Measurements from ENCODE around the gene FBXL7. TPM values are rescaled to one million over a fixed set of nuclear protein-coding genes. Genes with fewer than 3 reads are reported as not detected.

FBXL7 gene
- total RNA-seq, 1 donor from 2014 or later, result not detected

DNA sequence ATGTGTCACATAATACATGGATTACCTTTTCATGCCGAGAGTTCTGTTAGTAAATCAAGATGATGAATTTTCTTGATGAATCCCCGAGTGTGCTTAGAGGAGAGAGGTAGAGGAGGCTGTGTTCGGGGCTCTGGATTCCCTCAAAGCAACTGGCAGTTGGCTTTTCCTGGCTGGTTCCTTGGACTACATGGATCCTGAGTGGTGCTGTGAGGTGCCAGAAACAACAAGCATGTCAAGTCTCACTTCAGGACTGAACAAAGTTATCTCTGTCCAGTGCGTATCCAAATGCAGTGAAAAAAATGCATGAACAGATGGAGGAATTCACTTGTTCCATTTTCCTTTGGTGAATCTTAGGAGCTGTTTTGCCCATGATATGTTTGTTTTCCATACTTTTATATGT is 231.7 kb downstream of the FBXL7 start:
- Mint-ChIP-seq H3K4me3 (ENCODE audit: low read depth) (no peak overlapping the region), H3K27ac (no peak overlapping the region), H3K9me3 (peaks cover 35% of the 10 kb centered on the region), H3K4me1 (ENCODE audit: low read depth) (no peaks in the 10 kb centered on the region), H3K27me3 (ENCODE audit: low read depth) (no peaks in the 10 kb centered on the region), H3K36me3 (ENCODE audit: low read depth) (no peaks in the 10 kb centered on the region)
- intact Hi-C loops (cut with micrococcal nuclease), result no loop called here
- DNase-seq (ENCODE audit: low spot score), result no peak

DNA sequence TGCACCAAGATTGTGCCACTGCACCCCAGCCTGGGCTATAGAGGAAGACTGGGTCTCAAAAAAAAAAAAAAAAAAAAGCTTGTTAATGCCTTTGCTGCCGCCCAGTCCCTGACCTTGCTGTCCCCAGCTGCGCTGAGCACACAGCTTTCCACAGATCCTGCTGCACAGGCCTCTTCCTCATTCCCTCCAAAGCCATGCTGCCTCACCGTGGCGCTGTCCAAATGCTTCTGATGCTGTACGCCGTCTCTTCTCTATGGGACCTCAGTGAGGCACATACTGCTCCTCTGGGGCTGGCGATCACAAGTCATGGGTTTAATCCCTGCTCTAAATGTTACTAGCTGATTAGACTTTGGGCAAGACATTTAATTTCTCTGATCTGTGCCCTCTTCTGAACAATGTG is 234.1 kb downstream of the FBXL7 start:
- Mint-ChIP-seq H3K9me3 (peaks cover 30% of the 10 kb centered on the region), H3K4me3 (ENCODE audit: low read depth) (no peak overlapping the region), H3K27ac (no peak overlapping the region), H3K27me3 (ENCODE audit: low read depth) (no peaks in the 10 kb centered on the region), H3K36me3 (ENCODE audit: low read depth) (no peaks in the 10 kb centered on the region), H3K4me1 (ENCODE audit: low read depth) (no peaks in the 10 kb centered on the region)
- no peak for DNase-seq (ENCODE audit: low spot score)
- intact Hi-C loops (cut with micrococcal nuclease), result no loop called here

DNA sequence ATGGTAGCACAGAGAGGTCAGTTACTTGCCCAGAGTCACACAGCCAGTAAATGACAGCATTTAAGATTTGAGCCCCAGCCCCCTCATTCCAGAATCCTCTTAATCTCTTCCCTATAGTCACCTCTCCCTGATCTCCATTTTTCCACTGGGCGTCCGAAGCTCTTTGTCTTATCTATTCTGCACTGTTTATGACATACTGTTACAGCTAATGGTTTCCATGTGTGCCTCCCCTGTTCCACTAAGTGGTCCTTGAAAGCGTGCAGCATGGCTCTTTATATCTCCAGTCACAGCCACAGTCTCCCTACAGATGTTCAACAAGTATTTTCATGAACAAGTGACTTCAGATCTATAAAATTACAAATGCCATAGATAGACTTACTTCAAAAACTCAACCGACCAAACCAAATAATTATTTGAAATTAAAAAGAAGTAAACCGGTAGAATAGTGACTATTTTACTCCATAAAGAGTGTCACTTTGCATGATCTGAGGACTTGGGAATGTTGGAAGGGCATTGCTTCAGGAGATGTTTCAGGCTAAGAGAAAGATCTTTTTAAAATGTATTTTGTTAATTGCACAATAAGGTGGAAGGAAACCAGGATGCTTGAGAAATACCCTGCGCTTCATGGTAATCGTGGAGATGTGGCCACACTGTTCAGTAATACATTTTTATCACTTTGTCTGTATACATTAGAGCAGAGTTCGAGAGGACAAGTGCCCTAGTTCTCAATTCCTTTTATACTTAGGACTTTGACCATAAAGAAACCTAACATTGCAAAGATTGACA is 237.2 kb downstream of the FBXL7 start:
- peaks cover 22% of the 10 kb centered on the region for H3K9me3 Mint-ChIP-seq
- H3K36me3 Mint-ChIP-seq (ENCODE audit: low read depth), result no peaks in the 10 kb centered on the region
- H3K27ac Mint-ChIP-seq, result no peak overlapping the region
- no peak overlapping the region for H3K4me3 Mint-ChIP-seq (ENCODE audit: low read depth)
- no peak for DNase-seq (ENCODE audit: low spot score)
- H3K4me1 Mint-ChIP-seq (ENCODE audit: low read depth), result no peaks in the 10 kb centered on the region
- intact Hi-C loops (cut with micrococcal nuclease), result no loop called here
- H3K27me3 Mint-ChIP-seq (ENCODE audit: low read depth), result no peaks in the 10 kb centered on the region

DNA sequence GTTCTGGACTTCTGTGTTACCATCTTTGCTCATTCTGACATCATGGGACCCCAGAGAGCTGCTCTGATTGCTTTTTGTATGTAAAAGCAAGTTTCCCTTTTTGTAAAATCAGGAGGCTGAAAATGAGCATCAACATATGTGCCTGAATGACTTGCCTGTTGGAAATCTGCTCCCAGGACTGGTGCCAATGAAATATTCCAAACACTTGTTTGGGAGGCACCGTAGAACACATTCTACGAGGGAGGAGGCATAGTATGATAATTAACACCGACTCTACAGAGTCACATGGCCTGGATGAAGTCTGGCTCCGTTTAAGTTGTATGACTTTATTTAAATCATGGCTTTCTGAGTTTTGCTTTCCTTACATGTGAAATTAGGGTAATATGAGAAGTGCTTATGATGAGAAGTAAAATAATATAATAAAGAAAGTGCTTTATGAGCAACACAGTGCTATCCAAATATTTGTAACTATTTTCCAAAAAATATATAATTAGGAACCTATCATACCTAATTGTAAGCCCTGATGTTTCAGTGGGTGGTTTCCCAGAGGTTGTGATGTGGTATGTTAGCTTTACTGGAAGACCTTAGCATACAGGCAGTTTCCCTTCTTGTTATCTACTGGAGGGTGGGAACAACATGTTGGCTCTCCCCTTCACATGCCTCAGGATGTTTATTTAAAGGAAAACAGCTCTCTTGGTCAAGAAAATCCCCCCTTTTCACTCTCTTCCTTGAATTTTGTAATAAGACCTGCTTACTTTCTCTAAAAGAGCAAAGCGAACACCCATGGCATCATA is 238.1 kb downstream of the FBXL7 start:
- intact Hi-C loops (cut with micrococcal nuclease), result no loop called here
- Mint-ChIP-seq H3K36me3 (ENCODE audit: low read depth) (no peaks in the 10 kb centered on the region), H3K4me3 (ENCODE audit: low read depth) (no peak overlapping the region), H3K4me1 (ENCODE audit: low read depth) (no peaks in the 10 kb centered on the region), H3K27me3 (ENCODE audit: low read depth) (no peaks in the 10 kb centered on the region), H3K9me3 (peaks cover 29% of the 10 kb centered on the region), H3K27ac (no peak overlapping the region)
- no peak for DNase-seq (ENCODE audit: low spot score)

DNA sequence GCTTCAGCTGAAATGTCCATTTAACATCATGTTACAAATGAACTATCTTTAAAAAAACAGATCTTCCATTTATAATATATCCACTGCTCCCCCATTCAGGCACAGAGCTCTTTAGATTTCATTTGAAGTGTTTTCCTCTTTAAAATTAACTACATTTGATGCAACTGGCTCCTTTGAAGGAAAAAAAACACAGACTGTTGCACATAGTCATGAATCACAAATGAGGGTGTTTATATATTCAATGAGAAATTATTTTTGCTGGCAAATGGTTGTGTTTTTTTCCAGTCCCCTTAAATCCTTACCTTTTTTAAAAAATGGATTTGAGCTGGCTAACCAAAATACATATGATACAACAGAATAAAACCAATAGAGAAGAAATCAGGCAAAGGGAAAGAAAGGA is 240.4 kb downstream of the FBXL7 start:
- no peaks in the 10 kb centered on the region for H3K27me3 Mint-ChIP-seq (ENCODE audit: low read depth)
- H3K9me3 Mint-ChIP-seq, result peaks cover 34% of the 10 kb centered on the region
- H3K27ac Mint-ChIP-seq, result no peak overlapping the region
- DNase-seq (ENCODE audit: low spot score), result no peak
- H3K4me1 Mint-ChIP-seq (ENCODE audit: low read depth), result no peaks in the 10 kb centered on the region
- no peak overlapping the region for H3K4me3 Mint-ChIP-seq (ENCODE audit: low read depth)
- intact Hi-C loops (cut with micrococcal nuclease), result no loop called here
- no peaks in the 10 kb centered on the region for H3K36me3 Mint-ChIP-seq (ENCODE audit: low read depth)

DNA sequence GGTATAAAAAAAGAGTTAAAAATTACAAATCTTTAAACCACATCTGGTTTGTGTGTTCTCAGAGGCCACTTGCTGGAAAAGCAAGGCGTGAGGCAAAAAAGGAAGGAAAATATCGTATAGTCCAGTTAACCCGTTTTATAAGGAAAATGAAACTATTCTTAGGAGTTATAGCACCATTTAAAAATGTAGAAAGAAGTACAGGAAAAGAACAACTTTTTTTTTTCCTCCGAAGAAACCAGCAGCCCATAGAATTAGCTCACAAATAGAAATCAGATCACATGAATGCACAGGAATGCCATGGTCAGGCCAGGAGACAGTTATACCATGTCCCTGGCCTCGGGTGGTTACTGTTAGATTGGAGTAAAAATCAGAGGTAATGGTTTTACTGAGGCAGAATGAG is 241.6 kb downstream of the FBXL7 start:
- intact Hi-C loops (cut with micrococcal nuclease), result no loop called here
- Mint-ChIP-seq H3K36me3 (ENCODE audit: low read depth) (no peaks in the 10 kb centered on the region), H3K4me3 (ENCODE audit: low read depth) (no peak overlapping the region), H3K4me1 (ENCODE audit: low read depth) (no peaks in the 10 kb centered on the region), H3K9me3 (peaks cover 41% of the 10 kb centered on the region), H3K27me3 (ENCODE audit: low read depth) (no peaks in the 10 kb centered on the region), H3K27ac (no peak overlapping the region)
- no peak for DNase-seq (ENCODE audit: low spot score)

DNA sequence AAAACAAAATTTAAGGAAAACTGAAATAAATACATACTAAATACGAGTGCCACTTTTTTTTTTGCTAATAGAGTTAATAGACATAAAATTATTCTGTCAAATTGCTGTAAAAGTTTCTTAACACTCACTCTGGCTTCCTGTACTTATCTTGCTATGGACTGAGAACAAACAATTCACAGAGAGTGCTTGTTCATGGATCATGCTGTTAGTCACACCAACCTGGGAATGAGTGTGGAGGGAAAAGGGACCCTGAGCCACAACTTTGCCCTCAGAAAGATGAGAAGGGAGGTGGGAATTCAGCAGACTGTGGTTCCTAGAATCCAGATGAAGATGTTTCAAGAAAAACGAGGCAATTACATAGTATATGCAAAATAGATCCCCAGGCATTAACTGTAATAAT is 246.9 kb downstream of the FBXL7 start:
- Mint-ChIP-seq H3K27ac (no peak overlapping the region), H3K4me1 (ENCODE audit: low read depth) (no peaks in the 10 kb centered on the region), H3K27me3 (ENCODE audit: low read depth) (no peaks in the 10 kb centered on the region)

DNA sequence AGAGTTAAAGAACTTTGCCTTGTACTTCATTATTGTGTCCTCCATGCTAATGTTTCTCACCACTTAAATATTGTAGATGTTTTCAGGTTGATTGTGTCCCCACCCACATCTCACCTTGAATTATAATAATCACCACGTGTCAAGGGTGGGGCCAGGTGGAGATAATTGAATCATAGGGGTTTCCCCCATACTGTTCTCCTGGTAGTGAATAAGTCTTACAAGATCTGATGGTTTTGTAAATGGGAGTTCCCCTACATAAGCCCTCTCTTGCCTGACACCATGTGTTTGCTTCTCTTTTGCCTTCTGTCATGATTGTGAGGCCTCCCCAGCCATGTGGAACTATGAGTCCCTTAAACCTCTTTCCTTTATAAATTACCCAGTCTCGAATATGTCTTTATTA is 248.3 kb downstream of the FBXL7 start:
- Mint-ChIP-seq H3K4me1 (ENCODE audit: low read depth) (no peaks in the 10 kb centered on the region), H3K27me3 (ENCODE audit: low read depth) (no peaks in the 10 kb centered on the region), H3K36me3 (ENCODE audit: low read depth) (no peaks in the 10 kb centered on the region), H3K9me3 (peaks cover 38% of the 10 kb centered on the region), H3K27ac (no peak overlapping the region), H3K4me3 (ENCODE audit: low read depth) (no peak overlapping the region)
- intact Hi-C loops (cut with micrococcal nuclease), result no loop called here
- DNase-seq (ENCODE audit: low spot score), result no peak

More for the DNA sequence above, 246.9 kb downstream of the FBXL7 start:
- intact Hi-C loops (cut with micrococcal nuclease), result no loop called here
- Mint-ChIP-seq H3K36me3 (ENCODE audit: low read depth) (no peaks in the 10 kb centered on the region), H3K9me3 (peaks cover 42% of the 10 kb centered on the region), H3K4me3 (ENCODE audit: low read depth) (no peak overlapping the region)
- no peak for DNase-seq (ENCODE audit: low spot score)

DNA sequence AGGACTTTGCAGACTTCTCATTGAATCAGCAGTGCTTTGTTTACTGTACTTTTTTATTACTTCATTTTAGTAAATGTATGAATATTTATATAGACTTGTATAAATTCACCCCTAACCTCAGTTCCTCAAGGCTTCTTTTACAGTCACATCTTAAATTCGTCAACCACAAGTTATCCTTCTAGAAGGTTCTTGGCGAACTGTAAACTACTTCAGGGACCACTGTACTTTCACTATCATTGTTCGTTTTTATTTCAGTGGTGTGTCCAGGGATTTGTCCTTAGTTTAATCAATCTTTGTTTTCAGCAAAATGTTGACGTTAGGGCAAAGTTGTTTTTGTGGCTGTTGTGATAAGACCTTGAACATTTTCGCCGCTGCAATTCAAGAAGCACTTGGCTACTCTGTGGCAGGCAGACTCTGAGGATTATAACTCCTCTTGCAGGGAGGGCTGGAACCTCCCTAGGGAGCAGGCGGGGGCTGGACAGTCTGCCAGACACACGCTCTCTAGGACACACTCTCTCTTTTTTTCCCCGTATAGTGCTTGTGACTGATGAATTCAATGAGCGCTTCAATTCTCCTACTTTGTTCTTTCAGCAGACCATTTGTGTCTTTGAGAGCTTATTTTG is 252.8 kb downstream of the FBXL7 start:
- H3K27ac Mint-ChIP-seq, result no peak overlapping the region
- DNase-seq (ENCODE audit: low spot score), result no peak
- no peak overlapping the region for H3K4me3 Mint-ChIP-seq (ENCODE audit: low read depth)
- no peaks in the 10 kb centered on the region for H3K27me3 Mint-ChIP-seq (ENCODE audit: low read depth)
- no peaks in the 10 kb centered on the region for H3K36me3 Mint-ChIP-seq (ENCODE audit: low read depth)
- peaks cover 20% of the 10 kb centered on the region for H3K9me3 Mint-ChIP-seq
- intact Hi-C loops (cut with micrococcal nuclease), result no loop called here
- H3K4me1 Mint-ChIP-seq (ENCODE audit: low read depth), result no peaks in the 10 kb centered on the region

DNA sequence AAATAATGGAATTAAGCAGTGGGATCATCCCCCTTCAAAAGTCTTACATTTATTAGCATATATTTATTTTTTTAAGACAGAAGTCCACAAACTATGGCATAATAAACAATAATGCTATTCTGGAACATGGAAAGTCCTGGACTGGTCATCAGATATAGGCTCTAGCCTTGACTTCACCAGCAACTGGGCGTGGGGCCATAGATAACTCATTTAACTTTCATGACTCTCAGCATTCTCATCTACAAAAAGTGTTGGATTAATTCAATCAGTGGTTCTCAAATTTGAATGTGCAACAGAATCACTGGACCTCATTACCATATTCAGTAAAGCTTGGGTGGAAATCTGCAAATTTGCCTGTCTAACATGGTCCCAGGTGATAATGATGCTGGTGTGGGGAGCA is 253.8 kb downstream of the FBXL7 start:
- intact Hi-C loops (cut with micrococcal nuclease), result no loop called here
- peaks cover 20% of the 10 kb centered on the region for H3K9me3 Mint-ChIP-seq
- H3K27ac Mint-ChIP-seq, result no peak overlapping the region
- no peaks in the 10 kb centered on the region for H3K27me3 Mint-ChIP-seq (ENCODE audit: low read depth)
- H3K36me3 Mint-ChIP-seq (ENCODE audit: low read depth), result no peaks in the 10 kb centered on the region
- no peaks in the 10 kb centered on the region for H3K4me1 Mint-ChIP-seq (ENCODE audit: low read depth)
- no peak for DNase-seq (ENCODE audit: low spot score)
- H3K4me3 Mint-ChIP-seq (ENCODE audit: low read depth), result no peak overlapping the region

DNA sequence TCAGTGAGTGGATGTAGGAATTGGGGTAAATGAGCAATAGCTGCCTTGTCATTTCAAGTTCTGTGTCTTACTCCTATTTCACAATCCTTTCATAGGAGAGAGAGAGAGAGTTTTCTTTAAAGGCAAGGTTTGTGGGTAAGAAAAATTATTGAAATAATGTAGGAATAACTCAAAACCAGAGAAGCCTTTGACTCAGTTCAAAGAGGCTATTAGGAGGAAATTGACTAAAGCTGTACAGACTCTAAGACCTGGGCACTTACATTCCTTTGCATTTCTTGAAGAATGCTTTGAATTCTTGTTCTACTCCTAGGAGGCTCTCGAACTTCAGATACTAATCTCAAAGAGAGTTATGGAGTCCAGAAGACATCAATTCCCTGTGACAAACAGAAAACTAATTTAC is 257.1 kb downstream of the FBXL7 start:
- no peaks in the 10 kb centered on the region for H3K4me1 Mint-ChIP-seq (ENCODE audit: low read depth)
- no peak overlapping the region for H3K27ac Mint-ChIP-seq

DNA sequence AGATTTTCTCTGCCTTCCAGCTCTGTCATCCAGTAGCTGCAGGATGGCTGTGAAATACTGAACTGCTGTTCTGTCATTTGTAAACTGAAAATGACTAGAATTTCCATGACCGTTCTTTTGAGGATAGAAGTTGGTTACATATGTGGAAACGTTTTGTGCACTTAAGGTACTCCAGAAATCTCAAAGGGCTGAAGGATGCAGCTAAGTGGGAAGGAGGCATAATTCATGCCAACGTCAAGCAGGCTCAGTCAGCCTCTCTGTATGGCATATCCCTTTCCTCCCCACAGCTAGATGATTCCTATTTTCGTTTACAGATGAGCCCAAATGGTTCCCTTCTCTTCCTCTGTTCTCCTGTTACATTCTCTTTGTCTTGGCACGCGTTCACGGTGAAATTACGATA is 257.6 kb downstream of the FBXL7 start:
- H3K27me3 Mint-ChIP-seq (ENCODE audit: low read depth), result no peaks in the 10 kb centered on the region
- H3K4me1 Mint-ChIP-seq (ENCODE audit: low read depth), result no peaks in the 10 kb centered on the region
- no peaks in the 10 kb centered on the region for H3K36me3 Mint-ChIP-seq (ENCODE audit: low read depth)
- intact Hi-C loops (cut with micrococcal nuclease), result no loop called here
- no peak overlapping the region for H3K27ac Mint-ChIP-seq
- H3K4me3 Mint-ChIP-seq (ENCODE audit: low read depth), result no peak overlapping the region
- peaks cover 9% of the 10 kb centered on the region for H3K9me3 Mint-ChIP-seq
- no peak for DNase-seq (ENCODE audit: low spot score)

More for the DNA sequence above, 257.1 kb downstream of the FBXL7 start:
- no peak for DNase-seq (ENCODE audit: low spot score)
- intact Hi-C loops (cut with micrococcal nuclease), result no loop called here
- Mint-ChIP-seq H3K27me3 (ENCODE audit: low read depth) (no peaks in the 10 kb centered on the region), H3K36me3 (ENCODE audit: low read depth) (no peaks in the 10 kb centered on the region), H3K4me3 (ENCODE audit: low read depth) (no peak overlapping the region), H3K9me3 (peaks cover 9% of the 10 kb centered on the region)

DNA sequence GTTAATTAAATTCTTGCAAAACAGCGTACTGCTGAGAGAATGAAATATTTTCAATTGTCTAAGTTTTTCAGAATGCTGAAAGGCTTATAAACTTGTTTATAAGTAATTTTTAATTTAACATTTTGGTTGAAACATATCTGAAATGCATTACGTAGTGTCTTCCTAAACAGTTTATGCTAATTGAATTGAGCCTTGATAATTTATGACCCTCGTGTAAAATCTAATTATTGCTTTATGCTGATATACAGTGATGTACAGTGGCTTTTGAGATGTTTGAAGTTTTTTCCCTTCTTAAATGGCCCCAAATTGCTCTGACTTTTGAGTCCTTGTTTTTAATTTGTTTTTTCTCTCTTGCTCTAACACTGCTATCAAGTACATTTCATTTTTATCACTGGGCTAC is 262.7 kb downstream of the FBXL7 start:
- intact Hi-C loops (cut with micrococcal nuclease), result no loop called here
- no peak overlapping the region for H3K27ac Mint-ChIP-seq
- H3K36me3 Mint-ChIP-seq (ENCODE audit: low read depth), result no peaks in the 10 kb centered on the region
- DNase-seq (ENCODE audit: low spot score), result no peak
- H3K27me3 Mint-ChIP-seq (ENCODE audit: low read depth), result no peaks in the 10 kb centered on the region
- H3K9me3 Mint-ChIP-seq, result peaks cover 29% of the 10 kb centered on the region
- no peaks in the 10 kb centered on the region for H3K4me1 Mint-ChIP-seq (ENCODE audit: low read depth)
- no peak overlapping the region for H3K4me3 Mint-ChIP-seq (ENCODE audit: low read depth)
